IPS-11a (cell line): Measurements from ENCODE around the gene BRSK1.
A peak's percentile ranks its signal among the peaks of the same experiment; 100 is the strongest.

Source experiments
- H3K4me3 ChIP-seq: one replicate; pipeline ENCODE4 v1.5.1; 2013; ENCODE audit warnings: low read depth, low read length, control low read depth

The BRSK1 gene

GRCh38 chr19:55283548-55284377, at the start of gene BRSK1:
TSS of gene BRSK1 (plus strand) at chr19:55283997. CDS start at chr19:55284443, 446 bp downstream.
- H3K4me3 ChIP-seq: peak within 1 kb of the TSS; percentile 17

GRCh38 chr19:55238030-55238429, 45.8 kb upstream of the BRSK1 start:
- H3K4me3 ChIP-seq: no peak overlapping the region

- H3K4me3 ChIP-seq: no peak overlapping the region
Observed at GRCh38 chr19:55239004-55239403, 44.8 kb upstream of the BRSK1 start.

GRCh38 chr19:55240713-55241020, 43.1 kb upstream of the BRSK1 start:
- H3K4me3 ChIP-seq: no peak overlapping the region

- H3K4me3 ChIP-seq: no peak overlapping the region
Observed at GRCh38 chr19:55241143-55241934, 42.5 kb upstream of the BRSK1 start.

- no peak overlapping the region for H3K4me3 ChIP-seq
Observed at GRCh38 chr19:55241935-55242464, 41.8 kb upstream of the BRSK1 start.

- no peak overlapping the region for H3K4me3 ChIP-seq
Observed at GRCh38 chr19:55242517-55242916, 41.3 kb upstream of the BRSK1 start.

GRCh38 chr19:55244004-55244680, 39.7 kb upstream of the BRSK1 start:
- no peak overlapping the region for H3K4me3 ChIP-seq

GRCh38 chr19:55245236-55245904, 38.4 kb upstream of the BRSK1 start:
- H3K4me3 ChIP-seq: no peak overlapping the region

GRCh38 chr19:55246462-55247451, 37.0 kb upstream of the BRSK1 start:
- H3K4me3 ChIP-seq: no peak overlapping the region

- no peak overlapping the region for H3K4me3 ChIP-seq
Observed at GRCh38 chr19:55247621-55248099, 36.1 kb upstream of the BRSK1 start.

GRCh38 chr19:55248166-55248675, 35.6 kb upstream of the BRSK1 start:
- H3K4me3 ChIP-seq: no peak overlapping the region

GRCh38 chr19:55248704-55249103, 35.1 kb upstream of the BRSK1 start:
- H3K4me3 ChIP-seq: no peak overlapping the region

- no peak overlapping the region for H3K4me3 ChIP-seq
Observed at GRCh38 chr19:55249841-55250240, 34.0 kb upstream of the BRSK1 start.

GRCh38 chr19:55250262-55251036, 33.3 kb upstream of the BRSK1 start:
- no peak overlapping the region for H3K4me3 ChIP-seq

- H3K4me3 ChIP-seq: no peak overlapping the region
Observed at GRCh38 chr19:55251341-55252081, 32.3 kb upstream of the BRSK1 start.

- H3K4me3 ChIP-seq: no peak overlapping the region
Observed at GRCh38 chr19:55252760-55253663, 30.8 kb upstream of the BRSK1 start.
